Muscle of back (tissue), 11 donors: ENCODE measurements around the gene FOXC2. TPM values are rescaled to one million over a fixed set of nuclear protein-coding genes. Genes with fewer than 3 reads are reported as not detected.

Experiments used
- DNase-seq, 3 donors: peaks; one replicate each; pipeline versions ENCODE4 v3.0.0 to v3.0.0-alpha.2; 2013
- polyA plus RNA-seq, 10 donors: library from polyadenylated mRNA; unstranded; fragments of 120-200 nt; gene quantifications; one replicate each; pipeline ENCODE4 v1.2.1, GENCODE V29; 2013; ENCODE audit not compliant: insufficient read length in 10 of 10

The FOXC2 gene
- polyA plus RNA-seq, 10 donors, result 0.63 to 1.4 (median 0.91) TPM

- no peak for DNase-seq
These were observed 5.5 kb downstream of the FOXC2 start for GRCh38 chr16:86572041-86572521.

GRCh38 chr16:86572606-86573005 lies 6.0 kb downstream of the FOXC2 start:
- no peak for DNase-seq

DNA sequence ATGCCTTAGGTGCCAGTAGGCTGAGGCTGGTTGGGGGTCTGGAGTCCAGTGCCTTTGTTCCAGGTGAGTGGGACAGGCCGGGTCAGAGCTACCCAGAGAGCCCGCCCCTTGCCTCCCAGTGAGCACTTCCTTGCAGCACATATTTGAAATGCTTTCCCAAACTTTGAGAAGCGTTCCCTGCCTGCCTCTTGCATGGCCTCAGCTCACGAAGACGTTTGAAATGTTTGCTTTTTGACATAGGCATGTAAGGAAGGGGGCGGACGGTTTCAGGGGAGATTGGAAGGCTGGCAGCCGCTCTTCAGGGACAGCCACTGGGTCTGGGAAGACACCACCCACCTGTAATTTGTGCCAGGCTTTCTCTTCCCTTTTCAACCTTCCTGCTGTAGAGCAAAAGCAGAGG lies 6.6 kb downstream of the FOXC2 start:
- no peak for DNase-seq

- DNase-seq, result no peak
These were observed 7.2 kb downstream of the FOXC2 start for GRCh38 chr16:86573646-86574508.

GRCh38 chr16:86574646-86575045 lies 8.0 kb downstream of the FOXC2 start:
- DNase-seq, result no peak

DNA sequence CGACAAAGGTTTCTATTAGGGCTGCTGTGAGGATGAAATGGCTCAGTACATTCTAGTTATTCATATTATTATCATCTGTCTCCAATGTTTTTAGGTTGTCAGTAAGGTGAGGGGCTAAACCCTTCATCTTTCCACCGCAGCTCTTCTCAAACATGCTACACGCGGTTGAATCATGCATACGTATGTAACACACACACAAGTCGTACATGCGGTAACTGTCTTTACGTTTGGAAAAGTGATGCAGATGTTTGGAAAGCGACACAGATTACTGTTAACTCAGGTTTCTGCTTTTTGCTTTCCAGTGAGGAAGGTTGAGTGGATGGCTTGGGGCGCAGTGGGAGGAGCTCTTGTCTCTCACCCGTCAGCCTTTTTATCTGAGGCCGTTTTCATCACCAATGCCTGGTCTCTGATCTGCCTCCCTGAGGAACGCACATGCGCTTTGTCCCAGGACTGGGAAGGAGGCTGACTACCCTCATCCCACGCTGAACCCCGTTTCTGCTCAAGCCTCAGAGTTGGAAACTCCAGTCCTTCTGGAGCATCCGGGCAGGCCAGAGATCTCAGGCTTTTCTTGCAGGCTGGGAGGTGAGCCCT lies 8.6 kb downstream of the FOXC2 start:
- DNase-seq, result no peak

GRCh38 chr16:86575754-86576557 lies 9.3 kb downstream of the FOXC2 start:
- peak; percentile 55 to 92 (median 76) for DNase-seq

GRCh38 chr16:86576591-86577313 lies 10.1 kb downstream of the FOXC2 start:
- DNase-seq, result no peak

- no peak for DNase-seq
These were observed 10.8 kb downstream of the FOXC2 start for GRCh38 chr16:86577314-86577971.

GRCh38 chr16:86578061-86578599 lies 11.5 kb downstream of the FOXC2 start, which contains the start of gene FOXL1:
Gene FOXL1, plus strand, starts transcription at chr16:86578549. Its CDS starts 175 bp downstream, at chr16:86578724.
- peak in 1 of 3 donors; percentile 68 for DNase-seq

DNA sequence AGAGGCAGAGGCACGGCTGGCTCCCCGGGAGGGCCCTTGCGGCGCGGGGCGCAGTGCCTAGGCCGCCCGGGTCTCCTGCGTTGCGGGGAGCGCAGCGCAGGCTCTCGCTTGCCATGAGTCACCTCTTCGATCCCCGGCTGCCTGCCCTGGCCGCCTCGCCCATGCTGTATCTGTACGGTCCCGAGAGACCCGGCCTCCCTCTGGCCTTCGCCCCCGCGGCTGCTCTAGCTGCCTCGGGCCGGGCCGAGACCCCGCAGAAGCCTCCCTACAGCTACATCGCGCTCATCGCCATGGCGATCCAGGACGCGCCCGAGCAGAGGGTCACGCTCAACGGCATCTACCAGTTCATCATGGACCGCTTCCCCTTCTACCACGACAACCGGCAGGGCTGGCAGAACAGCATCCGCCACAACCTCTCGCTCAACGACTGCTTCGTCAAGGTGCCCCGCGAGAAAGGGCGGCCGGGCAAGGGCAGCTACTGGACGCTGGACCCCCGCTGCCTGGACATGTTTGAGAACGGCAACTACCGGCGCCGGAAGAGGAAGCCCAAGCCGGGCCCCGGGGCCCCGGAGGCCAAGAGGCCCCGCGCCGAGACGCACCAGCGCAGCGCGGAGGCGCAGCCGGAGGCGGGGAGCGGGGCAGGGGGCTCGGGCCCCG lies 12.1 kb downstream of the FOXC2 start:
- DNase-seq, result no peak

GRCh38 chr16:86579268-86580062 lies 12.8 kb downstream of the FOXC2 start:
- no peak for DNase-seq

DNA sequence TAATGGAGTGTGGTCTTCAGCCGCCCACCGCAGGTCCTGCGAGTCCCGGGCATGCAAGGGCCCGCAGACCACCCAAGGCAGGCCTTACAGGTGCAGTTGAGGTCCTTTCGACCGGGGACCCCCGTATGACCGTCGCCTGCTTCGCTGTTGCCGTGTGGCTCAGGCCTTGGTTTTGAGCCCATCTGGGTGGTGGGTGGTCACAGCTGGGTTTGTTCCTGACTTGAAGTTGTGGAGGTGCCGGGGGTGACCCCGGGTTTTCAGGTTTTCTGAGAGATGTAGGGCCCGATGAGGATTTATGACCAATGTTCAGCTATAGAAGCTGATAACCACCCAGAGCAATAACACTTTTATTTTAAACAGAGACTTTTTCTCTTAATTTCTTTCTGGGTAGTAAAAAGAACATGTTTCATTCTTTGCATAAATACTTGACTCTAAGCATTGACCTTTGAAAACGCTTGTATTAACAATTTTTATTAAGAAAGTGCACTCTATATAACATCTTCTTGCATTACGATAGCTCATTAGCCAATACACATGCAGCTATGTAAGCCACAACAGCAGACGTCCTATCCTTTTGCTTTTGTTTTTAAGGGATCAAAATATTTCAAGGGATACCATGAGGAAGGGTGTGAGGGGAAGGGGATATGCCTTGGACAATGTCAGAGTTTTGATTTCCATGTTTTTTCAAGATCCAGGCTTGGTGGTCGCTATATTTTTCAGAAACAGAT lies 13.6 kb downstream of the FOXC2 start:
- DNase-seq, result no peak

DNA sequence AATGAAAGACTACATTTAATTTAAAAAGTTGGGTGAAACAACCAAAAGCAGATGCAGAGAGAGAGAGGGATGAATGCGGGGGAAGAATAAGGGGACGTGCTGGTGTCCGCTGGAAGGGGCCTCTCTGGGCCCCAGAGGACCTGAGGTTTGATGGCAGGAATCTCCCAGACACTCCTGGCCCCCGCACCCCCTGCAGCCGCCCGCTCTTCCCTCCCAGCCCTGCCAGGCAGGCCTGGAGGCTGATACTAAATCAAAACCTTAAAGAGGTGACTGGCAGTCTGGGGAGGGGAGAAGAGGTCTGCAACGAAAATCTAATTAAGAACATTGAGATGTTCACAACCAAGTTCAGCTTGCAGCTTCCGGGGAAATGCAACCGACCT lies 14.2 kb downstream of the FOXC2 start:
- no peak for DNase-seq

DNA sequence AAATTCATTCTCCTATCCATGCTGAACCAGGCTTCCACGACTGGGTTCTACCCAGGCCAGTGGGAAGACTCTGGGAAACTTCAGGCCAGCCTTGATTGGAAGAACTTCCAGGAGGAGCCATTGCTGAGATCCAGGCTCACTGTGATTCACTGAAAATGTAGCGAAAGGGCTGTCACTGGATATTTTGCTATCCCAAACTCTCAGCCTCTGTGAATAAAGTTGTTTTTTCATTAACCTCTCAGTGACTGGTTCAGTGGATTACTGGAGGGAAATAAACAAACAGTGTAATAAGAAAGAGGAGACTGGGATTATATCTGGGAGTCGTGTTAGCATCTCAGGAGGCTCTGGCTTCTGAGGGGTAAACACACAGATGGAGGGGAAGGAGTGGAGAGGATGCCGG lies 14.8 kb downstream of the FOXC2 start:
- no peak for DNase-seq

DNA sequence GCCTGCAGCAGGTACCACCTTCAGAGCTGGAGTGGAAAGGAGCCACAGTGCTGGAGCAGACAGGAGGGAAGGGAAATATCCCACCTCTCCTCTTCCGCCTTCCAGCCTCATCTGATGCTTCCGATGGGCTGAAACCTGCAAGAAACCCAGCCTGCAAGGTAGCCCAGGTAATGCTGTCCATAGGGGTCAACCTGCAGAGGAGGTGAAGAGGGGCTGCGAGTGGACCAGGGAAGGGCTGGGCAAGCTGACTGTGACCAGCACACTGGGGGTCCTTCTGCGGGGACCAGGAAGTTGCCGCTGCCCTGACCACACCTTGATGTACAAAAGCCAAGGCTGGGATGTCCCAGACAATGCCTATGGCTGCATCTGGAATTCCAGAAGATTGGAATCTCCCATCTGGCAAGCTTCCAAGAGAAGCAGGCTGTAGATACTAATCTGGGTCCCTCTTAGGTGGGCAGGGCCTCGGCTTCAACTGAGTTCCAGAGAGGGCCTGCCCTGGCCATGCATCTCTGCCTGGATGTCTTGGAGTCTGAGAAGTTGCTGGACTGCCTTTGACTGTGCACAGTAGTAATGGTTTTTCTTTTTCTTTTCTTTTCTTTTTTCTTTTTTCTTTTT lies 17.5 kb downstream of the FOXC2 start:
- no peak for DNase-seq

- no peak for DNase-seq
These were observed 18.4 kb downstream of the FOXC2 start for GRCh38 chr16:86584726-86585721.
